ENCODE measurements around the gene MYH9. TPM values are rescaled to one million over a fixed set of nuclear protein-coding genes. Genes with fewer than 3 reads are reported as not detected.

The MYH9 gene
- total and polyA plus RNA-seq, 2 experiments from 2014 or later, result 58.4 to 233 TPM

DNA sequence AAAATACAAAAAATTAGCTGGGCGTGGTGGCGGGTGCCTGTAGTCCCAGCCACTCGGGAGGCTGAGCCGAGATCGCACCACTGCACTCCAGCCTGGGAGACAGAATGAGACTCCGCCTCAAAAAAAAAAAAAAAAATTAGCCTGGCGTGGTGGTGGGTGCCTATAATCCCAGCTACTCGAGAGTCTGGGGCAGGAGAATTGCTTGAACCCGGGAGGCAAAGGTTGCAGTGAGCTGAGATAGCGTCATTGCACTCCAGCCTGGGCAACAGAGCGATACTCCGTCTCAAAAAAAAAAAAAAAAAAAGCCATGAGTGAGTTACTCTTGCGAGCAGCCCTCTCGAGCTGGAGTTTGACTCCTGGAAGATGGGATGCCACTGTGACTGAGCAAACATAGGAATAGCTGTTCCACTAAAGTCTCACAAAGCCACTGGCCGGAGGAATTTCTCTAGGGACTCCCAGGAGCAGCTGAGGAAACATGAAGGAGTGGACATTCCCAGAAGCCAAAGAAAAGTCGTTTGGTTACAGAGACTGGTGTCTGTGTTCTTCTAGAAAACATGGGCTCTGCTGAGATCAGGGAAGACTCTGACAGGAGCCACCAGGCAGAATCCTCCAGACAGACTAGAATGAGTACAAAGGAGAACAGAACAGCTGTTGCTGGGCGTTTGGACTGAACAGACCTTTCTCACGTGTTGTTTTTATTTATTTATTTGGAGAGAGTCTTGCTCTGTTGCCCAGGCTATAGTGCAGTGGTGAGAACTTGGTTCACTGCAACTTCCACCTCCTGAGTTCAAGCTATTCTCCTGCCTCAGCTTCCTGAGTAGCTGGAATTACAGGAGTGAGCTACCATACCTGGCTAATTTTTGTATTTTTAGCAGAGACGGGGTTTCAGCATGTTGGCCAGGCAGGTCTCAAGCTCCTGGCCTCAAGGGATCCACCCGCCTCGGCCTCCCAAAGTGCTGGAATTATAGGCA lies 32.4 kb upstream of the MYH9 start:
- no peaks in the 10 kb centered on the region for H3K36me3 ChIP-seq (ENCODE audit: insufficient read depth)
- no peak overlapping the region for H3K4me2 ChIP-seq
- H3K4me1 ChIP-seq (ENCODE audit: insufficient read depth), result 0 out of 2 replicates have a peak, but pooled peaks cover 3% of the 10 kb centered on the region
- no peak overlapping the region for H3K4me3 ChIP-seq
- H2AFZ ChIP-seq, result peak overlapping the region; percentile 59; the same call in 1 of the 2 replicates
- Mint-ChIP-seq H3K9me3 (no peaks in the 10 kb centered on the region), H3K4me1 (peaks cover 6% of the 10 kb centered on the region), H3K27ac (no peak overlapping the region), H3K36me3 (ENCODE audit: low read depth) (no peaks in the 10 kb centered on the region), H3K27me3 (ENCODE audit: insufficient read depth, low read depth, poor library complexity) (peaks cover 7% of the 10 kb centered on the region), H3K4me3 (no peak overlapping the region)
- H3K27me3 ChIP-seq (ENCODE audit: insufficient read depth), result no peaks in the 10 kb centered on the region
- ATAC-seq (no peak), DNase-seq (ENCODE audit: low spot score) (no peak)
- no peaks in the 10 kb centered on the region for H3K79me2 ChIP-seq (replicated peaks; ENCODE audit: insufficient read depth)
- no peak overlapping the region for H3K27ac ChIP-seq (ENCODE audit: low read depth)
- TF ChIP-seq, protein P1, sequence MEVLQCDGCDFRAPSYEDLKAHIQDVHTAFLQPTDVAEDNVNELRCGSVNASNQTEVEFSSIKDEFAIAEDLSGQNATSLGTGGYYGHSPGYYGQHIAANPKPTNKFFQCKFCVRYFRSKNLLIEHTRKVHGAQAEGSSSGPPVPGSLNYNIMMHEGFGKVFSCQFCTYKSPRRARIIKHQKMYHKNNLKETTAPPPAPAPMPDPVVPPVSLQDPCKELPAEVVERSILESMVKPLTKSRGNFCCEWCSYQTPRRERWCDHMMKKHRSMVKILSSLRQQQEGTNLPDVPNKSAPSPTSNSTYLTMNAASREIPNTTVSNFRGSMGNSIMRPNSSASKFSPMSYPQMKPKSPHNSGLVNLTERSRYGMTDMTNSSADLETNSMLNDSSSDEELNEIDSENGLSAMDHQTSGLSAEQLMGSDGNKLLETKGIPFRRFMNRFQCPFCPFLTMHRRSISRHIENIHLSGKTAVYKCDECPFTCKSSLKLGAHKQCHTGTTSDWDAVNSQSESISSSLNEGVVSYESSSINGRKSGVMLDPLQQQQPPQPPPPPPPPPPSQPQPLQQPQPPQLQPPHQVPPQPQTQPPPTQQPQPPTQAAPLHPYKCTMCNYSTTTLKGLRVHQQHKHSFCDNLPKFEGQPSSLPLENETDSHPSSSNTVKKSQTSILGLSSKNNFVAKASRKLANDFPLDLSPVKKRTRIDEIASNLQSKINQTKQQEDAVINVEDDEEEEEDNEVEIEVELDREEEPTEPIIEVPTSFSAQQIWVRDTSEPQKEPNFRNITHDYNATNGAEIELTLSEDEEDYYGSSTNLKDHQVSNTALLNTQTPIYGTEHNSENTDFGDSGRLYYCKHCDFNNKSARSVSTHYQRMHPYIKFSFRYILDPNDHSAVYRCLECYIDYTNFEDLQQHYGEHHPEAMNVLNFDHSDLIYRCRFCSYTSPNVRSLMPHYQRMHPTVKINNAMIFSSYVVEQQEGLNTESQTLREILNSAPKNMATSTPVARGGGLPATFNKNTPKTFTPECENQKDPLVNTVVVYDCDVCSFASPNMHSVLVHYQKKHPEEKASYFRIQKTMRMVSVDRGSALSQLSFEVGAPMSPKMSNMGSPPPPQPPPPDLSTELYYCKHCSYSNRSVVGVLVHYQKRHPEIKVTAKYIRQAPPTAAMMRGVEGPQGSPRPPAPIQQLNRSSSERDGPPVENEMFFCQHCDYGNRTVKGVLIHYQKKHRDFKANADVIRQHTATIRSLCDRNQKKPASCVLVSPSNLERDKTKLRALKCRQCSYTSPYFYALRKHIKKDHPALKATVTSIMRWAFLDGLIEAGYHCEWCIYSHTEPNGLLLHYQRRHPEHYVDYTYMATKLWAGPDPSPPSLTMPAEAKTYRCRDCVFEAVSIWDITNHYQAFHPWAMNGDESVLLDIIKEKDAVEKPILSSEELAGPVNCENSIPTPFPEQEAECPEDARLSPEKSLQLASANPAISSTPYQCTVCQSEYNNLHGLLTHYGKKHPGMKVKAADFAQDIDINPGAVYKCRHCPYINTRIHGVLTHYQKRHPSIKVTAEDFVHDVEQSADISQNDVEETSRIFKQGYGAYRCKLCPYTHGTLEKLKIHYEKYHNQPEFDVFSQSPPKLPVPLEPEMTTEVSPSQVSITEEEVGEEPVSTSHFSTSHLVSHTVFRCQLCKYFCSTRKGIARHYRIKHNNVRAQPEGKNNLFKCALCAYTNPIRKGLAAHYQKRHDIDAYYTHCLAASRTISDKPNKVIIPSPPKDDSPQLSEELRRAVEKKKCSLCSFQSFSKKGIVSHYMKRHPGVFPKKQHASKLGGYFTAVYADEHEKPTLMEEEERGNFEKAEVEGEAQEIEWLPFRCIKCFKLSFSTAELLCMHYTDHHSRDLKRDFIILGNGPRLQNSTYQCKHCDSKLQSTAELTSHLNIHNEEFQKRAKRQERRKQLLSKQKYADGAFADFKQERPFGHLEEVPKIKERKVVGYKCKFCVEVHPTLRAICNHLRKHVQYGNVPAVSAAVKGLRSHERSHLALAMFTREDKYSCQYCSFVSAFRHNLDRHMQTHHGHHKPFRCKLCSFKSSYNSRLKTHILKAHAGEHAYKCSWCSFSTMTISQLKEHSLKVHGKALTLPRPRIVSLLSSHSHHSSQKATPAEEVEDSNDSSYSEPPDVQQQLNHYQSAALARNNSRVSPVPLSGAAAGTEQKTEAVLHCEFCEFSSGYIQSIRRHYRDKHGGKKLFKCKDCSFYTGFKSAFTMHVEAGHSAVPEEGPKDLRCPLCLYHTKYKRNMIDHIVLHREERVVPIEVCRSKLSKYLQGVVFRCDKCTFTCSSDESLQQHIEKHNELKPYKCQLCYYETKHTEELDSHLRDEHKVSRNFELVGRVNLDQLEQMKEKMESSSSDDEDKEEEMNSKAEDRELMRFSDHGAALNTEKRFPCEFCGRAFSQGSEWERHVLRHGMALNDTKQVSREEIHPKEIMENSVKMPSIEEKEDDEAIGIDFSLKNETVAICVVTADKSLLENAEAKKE (CRISPR knock-in tag; IDR thresholded peaks at IDR 0.05), result no peak
- TF ChIP-seq NANOG (IDR thresholded peaks at IDR 0.05; ENCODE audit: borderline replicate concordance), result no peak
- no peak for TF ChIP-seq EZH2phosphoT487 (IDR thresholded peaks at IDR 0.05; ENCODE audit: unreplicated experiment)
- TF ChIP-seq ZNF331 (CRISPR knock-in tag; IDR thresholded peaks at IDR 0.05; ENCODE audit: low read depth), result no peak
- TF ChIP-seq, protein P2, sequence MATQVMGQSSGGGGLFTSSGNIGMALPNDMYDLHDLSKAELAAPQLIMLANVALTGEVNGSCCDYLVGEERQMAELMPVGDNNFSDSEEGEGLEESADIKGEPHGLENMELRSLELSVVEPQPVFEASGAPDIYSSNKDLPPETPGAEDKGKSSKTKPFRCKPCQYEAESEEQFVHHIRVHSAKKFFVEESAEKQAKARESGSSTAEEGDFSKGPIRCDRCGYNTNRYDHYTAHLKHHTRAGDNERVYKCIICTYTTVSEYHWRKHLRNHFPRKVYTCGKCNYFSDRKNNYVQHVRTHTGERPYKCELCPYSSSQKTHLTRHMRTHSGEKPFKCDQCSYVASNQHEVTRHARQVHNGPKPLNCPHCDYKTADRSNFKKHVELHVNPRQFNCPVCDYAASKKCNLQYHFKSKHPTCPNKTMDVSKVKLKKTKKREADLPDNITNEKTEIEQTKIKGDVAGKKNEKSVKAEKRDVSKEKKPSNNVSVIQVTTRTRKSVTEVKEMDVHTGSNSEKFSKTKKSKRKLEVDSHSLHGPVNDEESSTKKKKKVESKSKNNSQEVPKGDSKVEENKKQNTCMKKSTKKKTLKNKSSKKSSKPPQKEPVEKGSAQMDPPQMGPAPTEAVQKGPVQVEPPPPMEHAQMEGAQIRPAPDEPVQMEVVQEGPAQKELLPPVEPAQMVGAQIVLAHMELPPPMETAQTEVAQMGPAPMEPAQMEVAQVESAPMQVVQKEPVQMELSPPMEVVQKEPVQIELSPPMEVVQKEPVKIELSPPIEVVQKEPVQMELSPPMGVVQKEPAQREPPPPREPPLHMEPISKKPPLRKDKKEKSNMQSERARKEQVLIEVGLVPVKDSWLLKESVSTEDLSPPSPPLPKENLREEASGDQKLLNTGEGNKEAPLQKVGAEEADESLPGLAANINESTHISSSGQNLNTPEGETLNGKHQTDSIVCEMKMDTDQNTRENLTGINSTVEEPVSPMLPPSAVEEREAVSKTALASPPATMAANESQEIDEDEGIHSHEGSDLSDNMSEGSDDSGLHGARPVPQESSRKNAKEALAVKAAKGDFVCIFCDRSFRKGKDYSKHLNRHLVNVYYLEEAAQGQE (IDR thresholded peaks at IDR 0.05; ENCODE audit: unreplicated experiment), result no peak
- TF ChIP-seq CREB1 (CRISPR knock-in tag; IDR thresholded peaks at IDR 0.05; ENCODE audit: low read depth), result no peak
- no peak for TF ChIP-seq ZNF114 (CRISPR knock-in tag; IDR thresholded peaks at IDR 0.05)
- TF ChIP-seq, protein P3, sequence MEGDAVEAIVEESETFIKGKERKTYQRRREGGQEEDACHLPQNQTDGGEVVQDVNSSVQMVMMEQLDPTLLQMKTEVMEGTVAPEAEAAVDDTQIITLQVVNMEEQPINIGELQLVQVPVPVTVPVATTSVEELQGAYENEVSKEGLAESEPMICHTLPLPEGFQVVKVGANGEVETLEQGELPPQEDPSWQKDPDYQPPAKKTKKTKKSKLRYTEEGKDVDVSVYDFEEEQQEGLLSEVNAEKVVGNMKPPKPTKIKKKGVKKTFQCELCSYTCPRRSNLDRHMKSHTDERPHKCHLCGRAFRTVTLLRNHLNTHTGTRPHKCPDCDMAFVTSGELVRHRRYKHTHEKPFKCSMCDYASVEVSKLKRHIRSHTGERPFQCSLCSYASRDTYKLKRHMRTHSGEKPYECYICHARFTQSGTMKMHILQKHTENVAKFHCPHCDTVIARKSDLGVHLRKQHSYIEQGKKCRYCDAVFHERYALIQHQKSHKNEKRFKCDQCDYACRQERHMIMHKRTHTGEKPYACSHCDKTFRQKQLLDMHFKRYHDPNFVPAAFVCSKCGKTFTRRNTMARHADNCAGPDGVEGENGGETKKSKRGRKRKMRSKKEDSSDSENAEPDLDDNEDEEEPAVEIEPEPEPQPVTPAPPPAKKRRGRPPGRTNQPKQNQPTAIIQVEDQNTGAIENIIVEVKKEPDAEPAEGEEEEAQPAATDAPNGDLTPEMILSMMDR (conservative IDR thresholded peaks at IDR 0.05; ENCODE audit: low read depth in 2 of 2), result no peak
- TF ChIP-seq, protein P4, sequence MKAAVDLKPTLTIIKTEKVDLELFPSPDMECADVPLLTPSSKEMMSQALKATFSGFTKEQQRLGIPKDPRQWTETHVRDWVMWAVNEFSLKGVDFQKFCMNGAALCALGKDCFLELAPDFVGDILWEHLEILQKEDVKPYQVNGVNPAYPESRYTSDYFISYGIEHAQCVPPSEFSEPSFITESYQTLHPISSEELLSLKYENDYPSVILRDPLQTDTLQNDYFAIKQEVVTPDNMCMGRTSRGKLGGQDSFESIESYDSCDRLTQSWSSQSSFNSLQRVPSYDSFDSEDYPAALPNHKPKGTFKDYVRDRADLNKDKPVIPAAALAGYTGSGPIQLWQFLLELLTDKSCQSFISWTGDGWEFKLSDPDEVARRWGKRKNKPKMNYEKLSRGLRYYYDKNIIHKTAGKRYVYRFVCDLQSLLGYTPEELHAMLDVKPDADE (IDR thresholded peaks at IDR 0.05), result no peak
- TF ChIP-seq JUNB (IDR thresholded peaks at IDR 0.05; ENCODE audit: unreplicated experiment), result no peak
- no peak for TF ChIP-seq EZH2 (IDR thresholded peaks at IDR 0.05; ENCODE audit: low read depth, unreplicated experiment)
- TF ChIP-seq STAT1 (IDR thresholded peaks at IDR 0.05; ENCODE audit: unreplicated experiment), result no peak
- TF ChIP-seq POLR2AphosphoS5 (IDR thresholded peaks at IDR 0.05; ENCODE audit: low read depth), result no peak
- H3K9me2 ChIP-seq (ENCODE audit: insufficient read depth), result no peaks in the 10 kb centered on the region
- H4K20me1 ChIP-seq (replicated peaks; ENCODE audit: insufficient read depth), result no peaks in the 10 kb centered on the region
- H3F3A ChIP-seq (replicated peaks; ENCODE audit: low read depth), result no peaks in the 10 kb centered on the region
